GM19395 (cell line): ENCODE data around the gene MLLT6.
A peak's percentile ranks its signal among the peaks of the same experiment; 100 is the strongest.

Source experiments
- ATAC-seq: cut with Tn5 transposase; IDR thresholded peaks from one replicate; pipeline ENCODE4 v1.9.1; 2021; ENCODE audit warnings: mild to moderate bottlenecking, moderate library complexity; ENCODE audit not compliant: unreplicated experiment

The MLLT6 gene

DNA sequence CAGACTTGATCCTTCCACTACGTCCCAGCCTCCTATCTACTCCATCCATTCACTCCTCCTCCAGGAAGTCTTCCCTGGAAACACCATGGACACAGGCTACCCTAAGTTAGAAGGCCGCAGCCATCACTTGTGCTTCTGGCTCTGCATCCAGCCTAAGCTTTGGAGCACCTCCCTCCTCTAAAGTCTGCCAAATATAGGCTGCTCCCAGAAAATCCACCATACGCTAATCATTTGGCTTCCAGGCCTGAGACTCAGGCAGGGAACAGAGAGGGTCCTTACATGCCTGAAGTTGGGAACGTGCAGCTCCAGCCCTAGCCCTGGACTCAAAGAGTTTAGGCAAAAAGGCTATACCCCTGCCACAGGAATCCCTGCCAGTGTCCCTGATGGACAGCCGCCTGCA is 36.4 kb downstream of the MLLT6 start:
- ATAC-seq, result no peak

DNA sequence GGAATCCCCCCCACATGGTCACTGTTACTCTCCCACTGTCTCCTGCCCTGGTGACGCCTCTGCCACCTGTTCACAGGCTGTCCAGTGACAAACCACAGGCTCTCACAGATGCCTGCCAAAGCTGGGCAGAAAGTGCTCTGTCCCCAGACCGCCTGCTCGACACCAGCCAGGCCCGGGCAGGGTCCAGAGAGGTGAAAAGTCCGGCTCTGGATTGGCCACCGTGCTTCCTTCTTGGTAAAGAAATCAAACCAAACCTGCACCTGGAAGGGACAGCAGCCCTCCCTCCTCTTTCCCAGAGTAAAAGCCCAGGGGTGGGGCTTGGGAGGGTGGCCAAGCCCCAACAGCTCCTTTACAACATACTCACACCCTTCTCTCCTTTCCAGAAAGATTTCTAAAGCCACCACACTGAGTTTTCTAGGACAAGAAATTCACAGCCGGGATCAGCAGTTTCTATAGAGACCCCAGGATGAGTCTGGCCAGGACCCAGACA is 36.9 kb downstream of the MLLT6 start:
- ATAC-seq, result no peak

DNA sequence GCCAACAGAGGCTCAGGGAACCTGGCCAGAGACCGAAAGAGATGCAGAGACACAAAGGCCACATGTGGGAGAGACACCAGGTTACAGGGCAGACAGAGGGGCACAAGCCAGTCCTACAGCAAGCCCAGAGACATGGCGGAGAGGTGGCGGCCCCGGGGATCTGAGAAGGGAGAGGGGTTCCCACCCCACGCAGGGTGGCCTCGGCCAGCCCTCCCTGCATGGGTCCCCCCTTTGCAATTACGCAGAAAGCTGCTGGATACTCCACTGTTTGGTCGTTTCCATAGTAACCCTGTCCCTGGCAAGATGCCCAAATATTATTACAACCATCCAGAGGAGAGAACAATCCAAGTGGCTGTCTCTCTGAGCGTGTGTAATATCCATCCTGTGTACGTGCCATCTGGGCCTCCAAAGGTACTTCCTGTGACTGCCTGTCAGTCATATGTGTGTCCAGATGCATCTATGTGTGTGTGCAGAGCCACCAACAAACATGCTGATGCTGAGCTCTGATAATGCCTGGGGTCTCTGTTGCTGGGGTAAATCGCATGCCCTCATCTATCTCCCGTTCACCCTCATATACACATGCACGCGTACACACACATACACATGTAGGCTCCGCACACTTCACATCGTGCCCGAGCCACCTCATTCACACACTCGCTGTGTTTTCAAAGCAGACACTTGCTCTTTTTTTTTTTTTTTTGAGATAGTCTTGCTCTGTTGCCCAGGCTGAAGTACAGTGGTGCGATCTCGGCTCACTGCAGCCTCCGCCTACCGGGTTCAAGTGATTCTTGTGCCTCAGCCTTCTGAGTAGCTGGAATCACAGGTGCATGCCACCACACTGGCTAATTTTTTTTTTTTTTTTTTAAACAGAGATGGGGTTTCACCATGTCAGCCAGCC is 37.6 kb downstream of the MLLT6 start:
- ATAC-seq, result no peak

DNA sequence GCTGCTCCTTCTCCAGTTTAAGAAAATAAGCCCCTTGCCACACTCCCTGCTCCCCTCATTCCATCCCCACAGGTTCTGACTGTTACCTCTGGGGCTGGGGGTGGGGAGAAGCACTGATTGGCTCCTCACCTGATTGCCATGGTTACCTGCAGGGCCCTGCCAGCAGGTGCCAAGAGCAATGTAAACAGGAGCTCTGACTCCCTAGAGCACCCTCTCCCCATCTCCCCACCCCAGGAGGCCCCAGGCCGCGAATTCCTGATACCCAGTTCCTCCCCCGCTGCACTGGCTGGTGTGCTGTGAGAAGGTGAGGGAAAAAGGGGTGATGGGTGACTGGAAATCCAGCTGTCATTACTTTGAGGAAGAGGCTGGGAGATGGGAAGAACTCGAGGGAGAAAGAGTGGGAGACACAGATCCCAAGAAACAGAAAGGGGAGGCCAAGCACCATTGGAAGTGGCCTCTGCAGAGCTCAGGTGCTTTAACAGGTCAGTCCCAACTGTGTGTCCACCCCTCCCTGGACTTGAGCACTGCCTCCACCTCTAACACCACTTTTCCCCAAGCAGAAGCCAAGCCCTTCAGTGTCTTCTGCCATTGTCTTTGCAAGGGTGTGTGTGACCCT is 38.6 kb downstream of the MLLT6 start:
- no peak for ATAC-seq

GRCh38 chr17:38745545-38745944 is 40.5 kb downstream of the MLLT6 start:
- ATAC-seq, result no peak

- ATAC-seq, result no peak
Measured at GRCh38 chr17:38746004-38746848, 41.2 kb downstream of the MLLT6 start.

GRCh38 chr17:38746849-38747462 is 41.9 kb downstream of the MLLT6 start:
- no peak for ATAC-seq

DNA sequence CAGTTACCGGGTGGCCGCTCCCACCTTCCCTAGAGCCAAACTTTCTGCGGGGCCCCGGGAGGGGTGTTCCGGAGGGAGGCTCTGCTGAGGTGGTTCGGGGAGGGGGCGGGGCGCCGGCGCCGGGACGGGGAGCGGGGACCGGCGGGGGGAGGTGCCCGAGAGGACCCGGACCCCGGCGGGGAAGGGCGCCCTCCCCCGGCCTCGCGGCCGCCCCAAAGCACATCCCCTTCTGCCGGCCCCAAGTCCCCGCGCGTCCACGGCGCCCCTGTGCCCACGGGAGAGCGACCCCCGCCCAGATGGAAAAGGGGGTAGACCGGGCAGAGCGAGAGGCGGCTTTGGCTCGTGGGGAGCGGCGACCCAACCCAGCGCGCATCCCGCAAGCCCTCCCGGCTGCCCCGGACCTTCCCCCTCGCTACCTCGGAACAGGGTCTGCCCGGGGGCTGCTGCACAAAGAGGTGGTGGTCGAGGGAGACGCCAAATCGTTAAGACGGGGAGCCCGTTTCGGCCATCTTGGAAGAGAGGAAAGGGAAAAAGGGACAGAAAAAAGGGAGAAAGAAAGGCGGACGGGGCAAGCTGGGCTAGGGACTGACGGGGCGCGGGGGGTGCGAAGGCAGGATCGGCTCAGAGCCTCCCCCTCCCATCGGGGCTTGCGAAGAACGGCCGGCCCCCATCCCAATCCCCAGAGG is 42.5 kb downstream of the MLLT6 start:
- ATAC-seq, result no peak

DNA sequence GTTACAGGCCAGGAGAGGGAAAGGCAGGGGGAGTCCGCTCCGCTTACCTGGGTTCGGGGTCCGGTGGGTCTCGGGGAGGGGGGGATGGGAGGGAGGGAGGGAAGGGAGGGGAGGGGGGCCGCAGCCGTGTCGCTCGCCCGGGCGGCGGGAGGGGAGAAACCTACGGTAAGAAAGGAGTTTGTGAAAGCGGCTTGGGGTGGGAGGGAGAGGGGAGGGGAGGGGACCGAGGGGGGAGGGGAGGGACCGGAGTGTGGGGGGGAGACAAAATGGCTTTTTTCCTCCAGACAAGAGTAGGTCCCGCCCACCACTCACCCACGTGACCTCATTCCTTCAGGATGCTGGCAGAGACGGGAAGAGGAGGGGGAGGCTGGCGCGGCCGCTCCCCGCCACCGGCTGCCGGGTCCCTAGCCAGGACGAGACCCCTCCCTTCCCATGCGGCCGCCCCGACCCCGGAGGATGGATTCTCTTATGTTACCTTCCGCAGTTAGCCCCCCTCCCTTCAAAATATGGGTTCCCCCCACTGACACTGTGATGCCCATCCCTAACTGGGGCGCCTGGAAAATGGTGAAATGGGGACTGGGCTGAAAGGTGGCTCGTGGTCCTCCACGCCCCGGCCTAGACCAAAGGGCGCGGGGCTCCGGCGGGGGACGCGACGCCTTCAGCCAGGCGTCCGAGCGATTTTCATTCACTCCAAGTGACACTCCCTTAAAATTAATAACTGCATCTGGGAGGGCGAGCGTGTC is 43.2 kb downstream of the MLLT6 start, which contains the start of gene PCGF2:
Gene PCGF2 (minus strand): TSS at position 188 of the 743 bp plus-strand sequence. CDS start 7,934 bp downstream, outside the sequence.
- ATAC-seq, result no peak

DNA sequence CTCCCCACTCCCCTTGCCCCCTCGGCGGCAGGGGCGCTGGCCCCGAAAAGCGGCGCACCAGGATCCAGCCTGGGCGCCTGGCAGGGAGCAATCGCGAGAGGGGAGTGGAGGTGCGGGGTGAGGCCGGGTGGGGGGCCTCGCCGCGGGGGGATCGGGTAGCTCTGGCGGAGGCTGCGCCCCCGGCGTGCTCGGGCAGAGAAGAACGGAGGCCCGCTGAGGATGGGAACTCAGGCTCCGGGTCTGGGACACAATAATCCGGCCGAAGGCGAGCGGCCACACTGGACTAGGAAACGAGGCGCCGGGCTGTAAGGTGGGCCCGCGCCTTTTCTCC is 43.8 kb downstream of the MLLT6 start:
- ATAC-seq, result no peak

DNA sequence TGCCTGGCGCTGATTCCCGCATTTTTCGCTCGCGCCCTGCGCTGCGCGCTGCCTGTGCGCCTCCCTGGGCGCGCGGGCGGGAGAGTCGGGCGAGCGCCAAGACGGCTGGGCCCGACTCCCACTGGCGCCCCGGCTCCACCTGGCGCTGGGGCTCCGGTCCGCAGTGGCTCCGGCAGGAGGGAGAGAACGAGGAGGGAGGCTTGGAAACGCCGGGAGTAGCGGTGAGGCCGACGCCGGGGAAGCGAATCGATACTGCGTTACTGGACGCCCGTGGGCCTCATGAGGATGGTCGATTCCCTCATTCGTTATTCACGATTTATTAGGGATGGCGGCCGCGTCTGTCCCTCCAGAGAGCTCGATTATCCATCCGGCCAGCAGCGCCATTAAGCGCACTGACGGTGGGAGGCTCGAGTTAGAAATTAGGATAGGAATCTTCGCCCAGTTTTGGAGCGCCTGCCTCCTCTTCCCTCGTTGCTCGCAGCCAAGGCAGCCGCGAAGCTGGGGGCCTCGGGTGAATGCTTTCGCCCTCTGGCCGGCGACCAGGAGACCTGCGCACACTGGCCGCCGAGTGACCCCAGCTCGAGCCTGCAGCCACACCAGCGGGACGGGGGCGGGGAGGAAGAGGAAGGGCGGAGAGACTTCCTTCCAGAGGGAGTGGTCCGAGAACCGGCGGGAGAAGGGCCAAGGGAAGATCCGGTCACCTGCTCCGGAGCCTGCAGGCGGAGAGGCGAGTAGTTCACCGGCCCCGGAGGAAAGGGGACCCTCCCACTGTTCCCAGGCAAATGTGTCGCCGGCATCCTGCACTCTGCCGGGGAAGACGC is 44.4 kb downstream of the MLLT6 start:
- ATAC-seq, result no peak

GRCh38 chr17:38750044-38750311 is 44.9 kb downstream of the MLLT6 start:
- no peak for ATAC-seq

- ATAC-seq, result no peak
Measured at GRCh38 chr17:38750312-38751121, 45.4 kb downstream of the MLLT6 start.

DNA sequence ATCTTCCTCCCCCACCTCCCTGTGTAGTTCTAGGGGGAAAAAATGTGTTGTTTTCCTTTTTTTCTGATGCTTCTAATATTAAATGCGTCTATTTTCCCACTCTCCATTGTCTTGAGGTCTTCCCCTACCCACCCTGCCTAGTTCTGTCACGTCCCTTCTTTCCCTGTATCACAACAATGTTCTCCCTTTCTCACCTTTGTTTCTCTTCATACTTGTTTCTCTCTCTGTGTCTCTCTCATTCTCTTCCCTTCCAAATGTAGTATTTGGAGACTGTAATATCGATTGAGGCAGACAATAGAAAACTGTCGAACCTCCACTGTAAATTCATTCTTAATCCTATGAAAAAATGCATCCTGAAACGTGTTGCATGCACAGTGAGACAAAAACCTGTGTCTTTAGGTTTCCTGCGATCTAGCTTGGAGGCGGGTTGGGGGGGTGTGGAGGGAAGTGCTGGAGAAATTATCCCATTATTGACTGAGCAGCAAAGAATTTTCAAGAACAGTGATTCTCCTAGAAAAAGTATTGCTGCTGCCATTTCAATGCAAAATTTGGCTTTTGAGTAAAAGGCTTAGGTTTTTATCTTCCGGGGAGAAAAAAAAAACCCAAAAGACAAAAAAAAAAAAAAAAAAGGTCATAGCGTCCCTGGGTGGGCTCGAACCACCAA is 46.2 kb downstream of the MLLT6 start:
- no peak for ATAC-seq

GRCh38 chr17:38751808-38752307 is 46.8 kb downstream of the MLLT6 start:
- peak; percentile 31 for ATAC-seq

- ATAC-seq, result peak; percentile 81
Measured at GRCh38 chr17:38752308-38753070, 47.4 kb downstream of the MLLT6 start, which contains the start of gene PSMB3. Gene PSMB3 (plus strand): TSS chr17:38752741. CDS start chr17:38752827, 86 bp downstream.
